Measurements from ENCODE around the gene UBR1. TPM values are rescaled to one million over a fixed set of nuclear protein-coding genes. Genes with fewer than 3 reads are reported as not detected.
"Not testable (repeated sequence)": the region's sequence is repeated elsewhere in the genome, so short reads cannot be mapped to it uniquely, and the experiment has no call there.

UBR1 gene
- total RNA-seq, 3 donors from 2014 or later (not counting 1 experiment from before 2014, with no cell fraction given), result 54.3 to 70.5 (median 61.4) TPM

DNA sequence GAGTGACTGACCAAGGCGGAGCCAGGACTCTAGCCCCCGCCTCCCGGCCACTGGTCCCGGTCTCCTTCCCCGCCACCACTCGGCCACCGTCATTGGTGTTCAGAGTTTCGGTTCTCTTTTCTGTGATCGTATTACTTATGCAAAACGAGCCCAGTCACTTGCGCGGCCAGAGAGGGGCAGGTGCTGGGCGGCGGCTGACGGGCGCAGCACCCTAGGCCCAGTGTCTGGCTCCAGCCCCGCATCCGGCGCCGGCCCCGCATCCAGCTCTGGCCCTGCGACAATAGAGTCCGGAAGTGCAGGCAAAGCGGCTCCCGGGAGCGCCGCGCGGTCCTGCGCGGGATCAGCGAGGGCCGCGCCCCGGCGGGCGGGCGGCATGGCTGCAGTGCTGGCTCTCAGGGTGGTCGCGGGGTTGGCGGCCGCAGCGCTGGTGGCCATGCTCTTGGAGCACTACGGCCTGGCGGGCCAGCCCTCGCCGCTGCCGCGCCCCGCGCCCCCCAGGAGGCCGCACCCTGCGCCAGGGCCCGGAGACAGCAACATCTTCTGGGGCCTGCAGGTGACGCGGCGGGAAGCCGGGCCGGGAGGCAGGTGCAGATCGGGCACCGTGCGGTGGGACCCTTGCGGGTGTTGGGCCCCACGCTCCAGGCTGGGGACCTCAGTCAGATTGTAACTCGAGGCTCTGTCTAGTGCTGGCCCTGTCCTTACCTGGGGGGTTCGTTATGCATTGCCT is 27.8 kb upstream of the UBR1 start, which contains the start of gene TMEM62:
TMEM62 (plus strand) TSS at position 157 of the 727 bp plus-strand sequence; CDS start at position 374, 217 bp downstream.
- WGBS (ENCODE audit: insufficient coverage), result under 1% methylated on average over 66 of the region's 66 CpGs
- TF ChIP-seq, protein P1, sequence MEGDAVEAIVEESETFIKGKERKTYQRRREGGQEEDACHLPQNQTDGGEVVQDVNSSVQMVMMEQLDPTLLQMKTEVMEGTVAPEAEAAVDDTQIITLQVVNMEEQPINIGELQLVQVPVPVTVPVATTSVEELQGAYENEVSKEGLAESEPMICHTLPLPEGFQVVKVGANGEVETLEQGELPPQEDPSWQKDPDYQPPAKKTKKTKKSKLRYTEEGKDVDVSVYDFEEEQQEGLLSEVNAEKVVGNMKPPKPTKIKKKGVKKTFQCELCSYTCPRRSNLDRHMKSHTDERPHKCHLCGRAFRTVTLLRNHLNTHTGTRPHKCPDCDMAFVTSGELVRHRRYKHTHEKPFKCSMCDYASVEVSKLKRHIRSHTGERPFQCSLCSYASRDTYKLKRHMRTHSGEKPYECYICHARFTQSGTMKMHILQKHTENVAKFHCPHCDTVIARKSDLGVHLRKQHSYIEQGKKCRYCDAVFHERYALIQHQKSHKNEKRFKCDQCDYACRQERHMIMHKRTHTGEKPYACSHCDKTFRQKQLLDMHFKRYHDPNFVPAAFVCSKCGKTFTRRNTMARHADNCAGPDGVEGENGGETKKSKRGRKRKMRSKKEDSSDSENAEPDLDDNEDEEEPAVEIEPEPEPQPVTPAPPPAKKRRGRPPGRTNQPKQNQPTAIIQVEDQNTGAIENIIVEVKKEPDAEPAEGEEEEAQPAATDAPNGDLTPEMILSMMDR (IDR thresholded peaks at IDR 0.05), result no peak

DNA sequence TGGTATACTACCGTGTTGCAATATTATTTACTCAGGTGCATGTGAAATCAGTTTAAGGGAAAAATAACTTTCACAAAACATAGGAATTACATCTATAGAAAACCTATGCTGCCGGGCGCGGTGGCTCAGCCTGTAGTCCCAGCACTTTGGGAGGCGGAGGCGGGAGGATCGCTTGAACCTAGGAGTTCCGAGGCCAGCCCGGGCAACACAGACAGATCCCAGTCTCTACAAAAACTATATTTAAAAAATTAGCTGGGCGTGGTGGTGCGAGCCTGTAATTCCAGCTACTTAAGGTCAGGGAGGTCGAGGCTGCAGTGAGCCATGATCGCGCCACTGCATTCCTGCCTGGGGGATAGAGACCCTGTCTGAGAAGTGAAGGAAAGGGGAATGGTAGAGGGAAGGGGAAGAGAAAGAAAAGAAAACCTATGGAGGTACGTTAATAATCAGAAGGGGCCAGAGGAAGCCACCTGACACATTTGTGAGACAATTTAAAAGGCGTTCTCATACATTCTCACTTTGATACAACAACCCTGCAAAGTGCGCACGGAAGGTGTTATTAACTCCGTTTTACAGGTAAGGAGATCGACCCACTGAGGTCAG is 27.1 kb upstream of the UBR1 start:
- H3K27me3 ChIP-seq (ENCODE audit: control insufficient read depth, insufficient read depth, low read length), result no peaks in the 10 kb centered on the region
- Mint-ChIP-seq H3K4me3 (peak overlapping the region; percentile 94), H3K4me1 (peaks cover 16 to 25% of the 10 kb centered on the region in 2 donors), H3K36me3 (no peaks in the 10 kb centered on the region), H3K27me3 (ENCODE audit: low read depth in 2 of 2) (peaks cover 0 to 7% of the 10 kb centered on the region in 2 donors), H3K9me3 (peaks cover 0 to 2% of the 10 kb centered on the region in 2 donors), H3K27ac (peak overlapping the region; percentile 89 to 97)
- peak overlapping the region; percentile 54 for H3K4me3 ChIP-seq (ENCODE audit: low read length)
- peaks cover 15% of the 10 kb centered on the region for H3K36me3 ChIP-seq (ENCODE audit: control insufficient read depth, insufficient read depth, low read length)
- H3K27ac ChIP-seq (ENCODE audit: low read length), result peak overlapping the region; percentile 74
- WGBS (ENCODE audit: insufficient coverage), result 32% methylated on average over 19 of the region's 20 CpGs
- peaks cover 4% of the 10 kb centered on the region for H3K9me3 ChIP-seq (ENCODE audit: control insufficient read depth, insufficient read depth, low read length)
- intact Hi-C loops (cut with micrococcal nuclease), result loop anchor here (1.0 kb wide), 1 partner anchor 27 kb away; the partner anchor contains the start of gene UBR1
- ATAC-seq (no peak), DNase-seq (no peak)
- peaks cover 12% of the 10 kb centered on the region for H3K4me1 ChIP-seq (ENCODE audit: control insufficient read depth, insufficient read depth, low read length)
- TF ChIP-seq, protein P1 (IDR thresholded peaks at IDR 0.05), result no peak

More for the DNA sequence above, 27.8 kb upstream of the UBR1 start, which contains the start of gene TMEM62:
- no peaks in the 10 kb centered on the region for H3K27me3 ChIP-seq (ENCODE audit: control insufficient read depth, insufficient read depth, low read length)
- H3K4me3 ChIP-seq (ENCODE audit: low read length), result peak within 1 kb of the TSS; percentile 54
- peak within 1 kb of the TSS; percentile 89 to 97 for H3K27ac Mint-ChIP-seq
- intact Hi-C loops (cut with micrococcal nuclease), result loop anchor here (1.0 kb wide), 1 partner anchor 27 kb away; the partner anchor contains the start of gene UBR1
- DNase-seq, result peak; percentile 72
- peak within 1 kb of the TSS; percentile 74 for H3K27ac ChIP-seq (ENCODE audit: low read length)
- H3K36me3 Mint-ChIP-seq, result peaks cover 3% of the 10 kb centered on the region
- peak within 1 kb of the TSS; percentile 94 for H3K4me3 Mint-ChIP-seq
- H3K4me1 ChIP-seq (ENCODE audit: control insufficient read depth, insufficient read depth, low read length), result peaks cover 12% of the 10 kb centered on the region
- peak; percentile 86 to 93 (median 89) for ATAC-seq
- H3K4me1 Mint-ChIP-seq, result peaks cover 16 to 29% of the 10 kb centered on the region in 2 donors
- peaks cover 0 to 7% of the 10 kb centered on the region in 2 donors for H3K27me3 Mint-ChIP-seq (ENCODE audit: low read depth in 2 of 2)
- peaks cover under 1% of the 10 kb centered on the region for H3K9me3 ChIP-seq (ENCODE audit: control insufficient read depth, insufficient read depth, low read length)
- H3K36me3 ChIP-seq (ENCODE audit: control insufficient read depth, insufficient read depth, low read length), result peaks cover 17% of the 10 kb centered on the region
- H3K9me3 Mint-ChIP-seq, result peaks cover 0 to 2% of the 10 kb centered on the region in 2 donors

DNA sequence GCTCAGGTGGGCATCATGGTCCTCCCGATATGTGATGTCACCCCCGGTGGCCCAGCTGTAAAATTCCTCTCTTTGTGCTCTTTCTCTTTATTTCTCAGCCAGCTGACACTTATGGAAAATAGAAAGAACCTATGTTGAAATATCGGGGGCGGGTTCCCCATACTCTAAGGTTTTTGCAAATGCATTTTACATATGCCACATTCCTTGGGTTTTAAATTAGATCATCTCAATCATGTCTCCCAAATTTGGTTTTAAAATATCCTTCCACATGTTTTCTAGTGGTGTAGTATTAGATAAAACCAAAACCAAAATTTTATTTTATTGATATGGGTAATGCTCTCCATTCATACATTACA is 23.1 kb upstream of the UBR1 start:
- no peak for DNase-seq
- Histone ChIP-seq H3K4me3 (ENCODE audit: low read length) (no peak overlapping the region), H3K9me3 (ENCODE audit: control insufficient read depth, insufficient read depth, low read length) (peaks cover 4% of the 10 kb centered on the region), H3K27ac (ENCODE audit: low read length) (no peak overlapping the region), H3K4me1 (ENCODE audit: control insufficient read depth, insufficient read depth, low read length) (peaks cover 7% of the 10 kb centered on the region), H3K36me3 (ENCODE audit: control insufficient read depth, insufficient read depth, low read length) (no peaks in the 10 kb centered on the region), H3K27me3 (ENCODE audit: control insufficient read depth, insufficient read depth, low read length) (no peaks in the 10 kb centered on the region)
- Mint-ChIP-seq H3K9me3 (peaks cover 0 to 2% of the 10 kb centered on the region in 2 donors), H3K27ac (no peak overlapping the region), H3K36me3 (no peaks in the 10 kb centered on the region), H3K4me1 (peaks cover 2 to 7% of the 10 kb centered on the region in 2 donors), H3K4me3 (no peak overlapping the region), H3K27me3 (ENCODE audit: low read depth in 2 of 2) (peaks cover 0 to 7% of the 10 kb centered on the region in 2 donors)
- WGBS (ENCODE audit: insufficient coverage), result 100% methylated on average over 3 of the region's 4 CpGs
- intact Hi-C loops (cut with micrococcal nuclease), result no loop called here
- TF ChIP-seq, protein P1 (IDR thresholded peaks at IDR 0.05), result no peak
- ATAC-seq, result no peak

DNA sequence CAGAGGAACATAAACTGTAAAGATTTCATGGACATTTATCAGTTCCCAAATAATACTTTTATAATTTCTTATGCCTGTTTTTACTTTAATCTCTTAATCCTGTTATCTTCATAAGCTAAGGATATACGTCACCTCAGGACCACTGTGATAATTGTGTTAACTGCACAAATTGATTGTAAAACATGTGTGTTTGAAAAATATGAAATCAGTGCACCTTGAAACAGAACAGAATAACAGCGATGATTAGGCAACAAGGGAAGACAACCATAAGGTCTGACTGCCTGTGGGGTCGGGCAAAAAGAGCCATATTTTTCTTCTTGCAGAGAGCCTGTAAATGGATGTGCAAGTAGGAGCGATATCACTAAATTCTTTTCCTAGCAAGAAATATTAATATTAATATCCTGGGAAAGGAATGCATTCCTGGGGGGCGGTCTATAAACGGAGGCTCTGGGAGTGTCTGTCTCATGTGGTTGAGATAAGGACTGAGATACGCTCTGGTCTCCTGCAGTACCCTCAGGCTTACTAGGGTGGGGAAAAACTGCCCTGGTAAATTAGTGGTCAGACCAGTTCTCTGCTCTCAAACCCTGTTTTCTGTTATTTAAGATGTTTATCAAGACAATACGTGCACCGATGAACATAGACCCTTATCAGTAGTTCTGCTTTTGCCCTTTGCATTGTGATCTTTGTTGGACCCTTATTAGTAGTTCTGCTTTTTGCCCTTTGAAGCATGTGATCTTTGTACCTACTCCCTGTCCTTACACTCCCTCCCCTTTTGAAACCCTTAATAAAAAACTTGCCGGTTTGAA is 22.5 kb upstream of the UBR1 start:
- H3K27me3 Mint-ChIP-seq (ENCODE audit: low read depth in 2 of 2); H3K36me3 ChIP-seq (ENCODE audit: control insufficient read depth, insufficient read depth, low read length); H3K4me1 Mint-ChIP-seq; H3K36me3 Mint-ChIP-seq; H3K27me3 ChIP-seq (ENCODE audit: control insufficient read depth, insufficient read depth, low read length); H3K4me1 ChIP-seq (ENCODE audit: control insufficient read depth, insufficient read depth, low read length); H3K4me3 ChIP-seq (ENCODE audit: low read length); intact Hi-C loops (cut with micrococcal nuclease); H3K27ac ChIP-seq (ENCODE audit: low read length); ATAC-seq; DNase-seq; H3K4me3 Mint-ChIP-seq; H3K9me3 ChIP-seq (ENCODE audit: control insufficient read depth, insufficient read depth, low read length); H3K9me3 Mint-ChIP-seq; H3K27ac Mint-ChIP-seq: not testable (repeated sequence)
- WGBS (ENCODE audit: insufficient coverage), result 78% methylated on average over 9 of the region's 10 CpGs
